Measurements from ENCODE around the gene MLLT10. TPM values are rescaled to one million over a fixed set of nuclear protein-coding genes. Genes with fewer than 3 reads are reported as not detected.

MLLT10 gene
- total RNA-seq, 4 donors from 2014 or later: 42.8 to 283 (median 48.5) TPM

- WGBS, 2 donors: 87 to 94% methylated on average over 1 of the region's 1 CpG
- intact Hi-C loops (cut with DNase I; ENCODE audit: low total_unique reads): no loop called here
- no peak for DNase-seq (ENCODE audit: low spot score in 2 of 2)
- H3K4me3 ChIP-seq (ENCODE audit: low read depth, poor library complexity, severe bottlenecking): no peak overlapping the region
- TF ChIP-seq CTCF (IDR thresholded peaks at IDR 0.05) (no peak), POLR2A (IDR thresholded peaks at IDR 0.05) (no peak)
Measured at GRCh38 chr10:21503542-21503941, 30.5 kb upstream of the MLLT10 start.

GRCh38 chr10:21505711-21506278, 28.2 kb upstream of the MLLT10 start:
- intact Hi-C loops (cut with DNase I; ENCODE audit: low total_unique reads): no loop called here
- no peak overlapping the region for H3K4me3 ChIP-seq (ENCODE audit: low read depth, poor library complexity, severe bottlenecking)
- DNase-seq (ENCODE audit: low spot score in 2 of 2): no peak
- 89 to 92% methylated on average over 4 of the region's 4 CpGs for WGBS, 2 donors
- TF ChIP-seq CTCF (IDR thresholded peaks at IDR 0.05): no peak
- TF ChIP-seq POLR2A (IDR thresholded peaks at IDR 0.05): no peak

- no peak overlapping the region for H3K4me3 ChIP-seq (ENCODE audit: low read depth, poor library complexity, severe bottlenecking)
- no peak for DNase-seq (ENCODE audit: low spot score in 2 of 2)
- intact Hi-C loops (cut with DNase I; ENCODE audit: low total_unique reads): no loop called here
- TF ChIP-seq CTCF (IDR thresholded peaks at IDR 0.05): no peak
- TF ChIP-seq POLR2A (IDR thresholded peaks at IDR 0.05): no peak
- WGBS, 2 donors: 58 to 77% methylated on average over 3 of the region's 3 CpGs
Measured at GRCh38 chr10:21506351-21506750, 27.7 kb upstream of the MLLT10 start.

- TF ChIP-seq CTCF (IDR thresholded peaks at IDR 0.05): no peak
- no peak for DNase-seq (ENCODE audit: low spot score in 2 of 2)
- H3K4me3 ChIP-seq (ENCODE audit: low read depth, poor library complexity, severe bottlenecking): no peak overlapping the region
- 90 to 93% methylated on average over 21 of the region's 21 CpGs for WGBS, 2 donors
- intact Hi-C loops (cut with DNase I; ENCODE audit: low total_unique reads): no loop called here
Measured at GRCh38 chr10:21507150-21507549, 26.9 kb upstream of the MLLT10 start.

- intact Hi-C loops (cut with DNase I; ENCODE audit: low total_unique reads): no loop called here
- WGBS, 2 donors: 84 to 86% methylated on average over 42 to 43 of the region's 43 CpGs
- TF ChIP-seq POLR2A (IDR thresholded peaks at IDR 0.05) (no peak), CTCF (IDR thresholded peaks at IDR 0.05) (no peak)
- H3K4me3 ChIP-seq (ENCODE audit: low read depth, poor library complexity, severe bottlenecking): no peak overlapping the region
- no peak for DNase-seq (ENCODE audit: low spot score in 2 of 2)
Measured at GRCh38 chr10:21508706-21509331, 25.2 kb upstream of the MLLT10 start.

All from lower leg skin (tissue), 4 donors.